AG09319 (cell line): ENCODE data around the gene DIRAS1.

Experiments
- DNase-seq: peaks from one replicate; pipeline ENCODE4 v3.0.0-alpha.2; 2010; ENCODE audit warnings: low read depth; ENCODE audit errors: extremely low read depth
- CTCF ChIP-seq: IDR thresholded peaks from 2 replicates; pipeline ENCODE4 v1.5.1; 2011; ENCODE audit warnings: low read depth, mild to moderate bottlenecking, inconsistent platforms, low read length, moderate library complexity

The DIRAS1 gene

DNA sequence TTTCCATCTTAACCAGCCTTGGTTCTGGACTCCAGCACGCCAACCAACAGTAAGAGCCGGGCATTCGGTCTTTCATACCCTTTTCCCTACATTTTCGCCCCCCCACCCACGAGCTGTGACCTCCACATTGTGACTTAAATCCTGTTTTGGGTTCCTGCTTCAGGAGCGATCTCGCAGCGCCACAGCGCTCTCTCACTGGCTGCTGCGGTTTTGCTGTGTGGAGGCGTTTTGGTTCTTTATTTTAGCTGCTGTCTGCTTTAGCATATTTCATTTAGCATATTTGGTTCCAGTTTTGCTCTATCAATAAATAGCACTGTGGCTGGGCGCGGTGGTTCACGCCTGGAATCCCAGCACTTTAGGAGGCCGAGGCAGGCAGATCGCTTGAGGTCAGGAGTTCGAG is 38.2 kb upstream of the DIRAS1 start:
- no peak for DNase-seq
- TF ChIP-seq CTCF: no peak

GRCh38 chr19:2758601-2759313 is 37.6 kb upstream of the DIRAS1 start:
- TF ChIP-seq CTCF: no peak
- DNase-seq: no peak

DNA sequence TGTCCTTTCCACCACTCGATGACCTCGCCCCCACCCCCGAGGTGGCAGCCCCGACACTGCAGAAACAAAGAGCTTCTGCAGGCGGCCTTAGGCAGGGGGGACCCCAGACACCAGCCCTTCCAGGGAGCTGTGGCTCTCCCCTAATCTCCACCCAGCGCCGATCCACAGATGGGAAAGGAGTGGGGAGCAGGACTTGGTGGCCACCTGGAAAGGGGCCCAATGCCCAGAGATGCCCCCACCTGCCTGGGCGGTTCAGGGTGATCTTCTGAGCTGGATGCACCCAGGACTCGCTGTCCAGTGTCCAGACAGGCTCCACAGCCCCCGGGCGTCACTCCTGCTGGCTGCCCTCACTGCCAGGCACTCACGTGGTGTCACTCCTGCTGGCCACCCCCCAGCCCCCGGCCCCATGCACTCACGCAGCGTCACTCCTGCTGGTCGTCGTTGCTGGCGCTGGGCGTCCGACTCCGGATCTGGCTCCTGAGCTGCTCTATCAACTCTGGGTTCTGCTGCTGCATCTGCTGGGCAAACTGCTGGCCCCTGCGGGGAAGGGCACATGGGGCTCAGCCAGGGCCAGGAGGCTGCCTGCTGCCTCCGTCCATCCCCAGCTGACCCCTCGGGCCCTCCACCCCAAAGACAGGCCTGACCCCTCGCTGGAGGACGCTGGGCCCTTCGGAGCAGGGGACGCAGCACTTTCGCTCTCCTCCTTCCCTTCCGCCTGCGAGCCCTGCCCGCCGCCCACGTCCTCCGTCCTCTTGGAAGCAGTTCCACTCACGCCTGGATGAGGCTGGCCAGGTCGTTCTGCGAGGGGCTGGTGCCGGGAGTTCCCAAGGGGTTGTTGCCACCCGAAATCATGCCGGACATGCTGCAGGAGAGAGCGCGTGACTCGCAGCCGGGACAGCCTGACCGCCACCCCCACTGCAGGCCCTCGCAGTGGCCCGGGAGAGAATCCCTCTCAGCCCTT is 36.0 kb upstream of the DIRAS1 start:
- no peak for TF ChIP-seq CTCF
- no peak for DNase-seq

DNA sequence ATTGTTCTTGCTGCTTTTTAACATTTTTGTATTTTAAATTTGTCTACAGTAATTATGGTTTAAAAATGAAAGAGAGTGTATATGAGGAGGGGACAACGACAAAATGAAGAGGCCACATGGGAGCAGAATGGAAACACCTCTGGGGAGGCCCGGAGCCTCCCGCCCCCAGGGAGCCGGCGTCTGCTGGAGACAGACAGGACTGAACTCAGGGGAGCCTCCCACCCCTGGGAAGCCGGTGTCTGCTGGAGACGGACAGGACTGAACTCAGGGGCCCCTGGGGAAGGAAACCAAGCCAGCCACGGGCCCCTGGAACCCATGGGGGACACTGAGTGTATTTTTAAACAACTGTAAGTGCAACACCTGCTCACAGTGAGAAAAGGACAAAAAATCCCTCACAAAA is 35.3 kb upstream of the DIRAS1 start:
- no peak for TF ChIP-seq CTCF
- no peak for DNase-seq

- DNase-seq: no peak
- no peak for TF ChIP-seq CTCF
These were observed 34.6 kb upstream of the DIRAS1 start for GRCh38 chr19:2755811-2756210.

GRCh38 chr19:2755448-2755705 is 34.2 kb upstream of the DIRAS1 start:
- no peak for TF ChIP-seq CTCF
- DNase-seq: no peak
